GM21390 (cell line): Measurements from ENCODE around the gene RMDN2.
"Not testable (repeated sequence)": the region's sequence is repeated elsewhere in the genome, so short reads cannot be mapped to it uniquely, and the experiment has no call there.

Experiments used
- ATAC-seq: cut with Tn5 transposase; IDR thresholded peaks from one replicate; pipeline ENCODE4 v1.9.1; 2021; ENCODE audit not compliant: unreplicated experiment

RMDN2 gene

GRCh38 chr2:37984589-37984988, 59.5 kb downstream of the RMDN2 start:
- ATAC-seq: no peak

- ATAC-seq: no peak
Measured at GRCh38 chr2:37985333-37985732, 60.2 kb downstream of the RMDN2 start.

- ATAC-seq: no peak
Measured at GRCh38 chr2:37987098-37987775, 62.1 kb downstream of the RMDN2 start.

- ATAC-seq: no peak
Measured at GRCh38 chr2:37992601-37993000, 67.5 kb downstream of the RMDN2 start.

GRCh38 chr2:37993143-37993542, 68.1 kb downstream of the RMDN2 start:
- no peak for ATAC-seq

- ATAC-seq: no peak
Measured at GRCh38 chr2:37997629-37998028, 72.5 kb downstream of the RMDN2 start.

- ATAC-seq: no peak
Measured at GRCh38 chr2:38000485-38001222, 75.6 kb downstream of the RMDN2 start.

GRCh38 chr2:38010187-38010586, 85.1 kb downstream of the RMDN2 start:
- not testable (repeated sequence) for ATAC-seq

GRCh38 chr2:38010995-38011394, 85.9 kb downstream of the RMDN2 start:
- no peak for ATAC-seq

- no peak for ATAC-seq
Measured at GRCh38 chr2:38013158-38013752, 88.2 kb downstream of the RMDN2 start.

GRCh38 chr2:38016219-38016618, 91.1 kb downstream of the RMDN2 start:
- no peak for ATAC-seq

- ATAC-seq: no peak
Measured at GRCh38 chr2:38017836-38018235, 92.7 kb downstream of the RMDN2 start.

- not testable (repeated sequence) for ATAC-seq
Measured at GRCh38 chr2:38020359-38021069, 95.4 kb downstream of the RMDN2 start.

GRCh38 chr2:38021589-38021988, 96.5 kb downstream of the RMDN2 start:
- ATAC-seq: no peak

- ATAC-seq: no peak
Measured at GRCh38 chr2:38026846-38027245, 101.8 kb downstream of the RMDN2 start.

GRCh38 chr2:38028829-38029228, 103.7 kb downstream of the RMDN2 start:
- ATAC-seq: no peak

- no peak for ATAC-seq
Measured at GRCh38 chr2:38029512-38029911, 104.4 kb downstream of the RMDN2 start.

GRCh38 chr2:38030635-38031355, 105.7 kb downstream of the RMDN2 start:
- no peak for ATAC-seq

- ATAC-seq: no peak
Measured at GRCh38 chr2:38032946-38033345, 107.9 kb downstream of the RMDN2 start.

- ATAC-seq: no peak
Measured at GRCh38 chr2:38033646-38034045, 108.6 kb downstream of the RMDN2 start.

GRCh38 chr2:38035968-38036367, 110.9 kb downstream of the RMDN2 start:
- ATAC-seq: no peak
